GM21576 (cell line): Measurements from ENCODE around the gene KCNAB3.

ENCODE experiments used
- ATAC-seq: cut with Tn5 transposase; IDR thresholded peaks from one replicate; pipeline ENCODE4 v1.9.1; 2021; ENCODE audit warnings: mild to moderate bottlenecking, moderate library complexity; ENCODE audit not compliant: unreplicated experiment

Gene KCNAB3

GRCh38 chr17:7943291-7943690, 13.6 kb upstream of the KCNAB3 start:
- ATAC-seq: no peak

GRCh38 chr17:7940743-7941142, 11.1 kb upstream of the KCNAB3 start:
- ATAC-seq: no peak

GRCh38 chr17:7940034-7940433, 10.4 kb upstream of the KCNAB3 start:
- no peak for ATAC-seq

- no peak for ATAC-seq
Measured at GRCh38 chr17:7935859-7936258, 6.2 kb upstream of the KCNAB3 start.

GRCh38 chr17:7932949-7933348, 3.3 kb upstream of the KCNAB3 start:
- no peak for ATAC-seq

GRCh38 chr17:7932483-7932891, 2.8 kb upstream of the KCNAB3 start:
- no peak for ATAC-seq

- ATAC-seq: peak; percentile 90
Measured at GRCh38 chr17:7931709-7932482, 2.2 kb upstream of the KCNAB3 start, which contains the start of the genes CNTROB and TRAPPC1. Gene CNTROB, plus strand, starts transcription at chr17:7932206. Its CDS starts 874 bp downstream, at chr17:7933080. Gene TRAPPC1, minus strand, starts transcription at chr17:7931946. Its CDS starts 117 bp downstream, at chr17:7931829.

- no peak for ATAC-seq
Measured at GRCh38 chr17:7930841-7931631, 1.4 kb upstream of the KCNAB3 start.

- ATAC-seq: no peak
Measured at GRCh38 chr17:7927596-7927995, 2.1 kb downstream of the KCNAB3 start.

GRCh38 chr17:7922845-7923628, 6.6 kb downstream of the KCNAB3 start:
- no peak for ATAC-seq

GRCh38 chr17:7922269-7922844, 7.3 kb downstream of the KCNAB3 start:
- no peak for ATAC-seq

- no peak for ATAC-seq
Measured at GRCh38 chr17:7916808-7917207, 12.8 kb downstream of the KCNAB3 start.

GRCh38 chr17:7916385-7916682, 13.3 kb downstream of the KCNAB3 start:
- no peak for ATAC-seq

- ATAC-seq: peak; percentile 65
Measured at GRCh38 chr17:7915611-7916384, 13.9 kb downstream of the KCNAB3 start, which contains the start of gene RNF227. Gene RNF227, minus strand, starts transcription at chr17:7916289. Its CDS starts 94 bp downstream, at chr17:7916195.

- peak; percentile 4 for ATAC-seq
Measured at GRCh38 chr17:7915179-7915610, 14.5 kb downstream of the KCNAB3 start.

GRCh38 chr17:7912927-7913524, 16.6 kb downstream of the KCNAB3 start:
- ATAC-seq: no peak

GRCh38 chr17:7911116-7911515, 18.5 kb downstream of the KCNAB3 start:
- ATAC-seq: no peak

- ATAC-seq: no peak
Measured at GRCh38 chr17:7910711-7911110, 18.9 kb downstream of the KCNAB3 start.

GRCh38 chr17:7910281-7910680, 19.4 kb downstream of the KCNAB3 start:
- no peak for ATAC-seq

- no peak for ATAC-seq
Measured at GRCh38 chr17:7909089-7909488, 20.6 kb downstream of the KCNAB3 start.
